GM12864 (cell line): ENCODE measurements around the gene UBE3B.
"Not testable (repeated sequence)": the region's sequence is repeated elsewhere in the genome, so short reads cannot be mapped to it uniquely, and the experiment has no call there.

ENCODE experiments used
- DNase-seq: peaks from one replicate; pipeline ENCODE4 v3.0.0-alpha.2; 2011; ENCODE audit warnings: low read depth
- H3K4me3 ChIP-seq: 2 replicates; pipeline ENCODE4 v1.5.1; 2011; ENCODE audit warnings: mild to moderate bottlenecking, low read depth, low read length, control low read depth
- TF ChIP-seq, protein P1 (sequence below): IDR thresholded peaks from 2 replicates; pipeline ENCODE4 v1.5.1; 2011; ENCODE audit warnings: low read depth, mild to moderate bottlenecking, moderate library complexity, low read length, control low read depth, inconsistent platforms; ENCODE audit errors: missing control alignments

UBE3B gene

DNA sequence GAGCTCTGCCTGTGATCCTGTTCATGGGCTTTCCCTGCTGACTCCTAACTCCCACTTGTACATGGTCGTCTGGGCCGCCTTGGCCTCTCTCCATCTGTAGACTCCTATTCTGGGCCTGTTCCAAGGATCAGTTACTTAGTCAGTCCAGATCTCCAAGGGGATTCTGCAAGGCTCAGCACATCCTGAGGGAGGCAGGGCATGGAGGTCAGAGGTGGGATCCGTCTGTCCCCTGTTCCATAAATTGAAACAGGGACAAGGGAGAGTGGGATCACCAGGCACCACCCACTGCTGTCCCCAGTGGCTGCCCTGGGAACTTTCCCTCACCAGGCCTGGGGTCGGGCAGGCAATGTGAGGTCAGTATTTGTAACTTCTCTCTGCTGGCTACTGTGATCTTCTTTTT, 43.8 kb upstream of the UBE3B start:
- H3K4me3 ChIP-seq: no peak overlapping the region
- TF ChIP-seq, protein P1, sequence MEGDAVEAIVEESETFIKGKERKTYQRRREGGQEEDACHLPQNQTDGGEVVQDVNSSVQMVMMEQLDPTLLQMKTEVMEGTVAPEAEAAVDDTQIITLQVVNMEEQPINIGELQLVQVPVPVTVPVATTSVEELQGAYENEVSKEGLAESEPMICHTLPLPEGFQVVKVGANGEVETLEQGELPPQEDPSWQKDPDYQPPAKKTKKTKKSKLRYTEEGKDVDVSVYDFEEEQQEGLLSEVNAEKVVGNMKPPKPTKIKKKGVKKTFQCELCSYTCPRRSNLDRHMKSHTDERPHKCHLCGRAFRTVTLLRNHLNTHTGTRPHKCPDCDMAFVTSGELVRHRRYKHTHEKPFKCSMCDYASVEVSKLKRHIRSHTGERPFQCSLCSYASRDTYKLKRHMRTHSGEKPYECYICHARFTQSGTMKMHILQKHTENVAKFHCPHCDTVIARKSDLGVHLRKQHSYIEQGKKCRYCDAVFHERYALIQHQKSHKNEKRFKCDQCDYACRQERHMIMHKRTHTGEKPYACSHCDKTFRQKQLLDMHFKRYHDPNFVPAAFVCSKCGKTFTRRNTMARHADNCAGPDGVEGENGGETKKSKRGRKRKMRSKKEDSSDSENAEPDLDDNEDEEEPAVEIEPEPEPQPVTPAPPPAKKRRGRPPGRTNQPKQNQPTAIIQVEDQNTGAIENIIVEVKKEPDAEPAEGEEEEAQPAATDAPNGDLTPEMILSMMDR: peak; percentile 44
- no peak for DNase-seq

DNA sequence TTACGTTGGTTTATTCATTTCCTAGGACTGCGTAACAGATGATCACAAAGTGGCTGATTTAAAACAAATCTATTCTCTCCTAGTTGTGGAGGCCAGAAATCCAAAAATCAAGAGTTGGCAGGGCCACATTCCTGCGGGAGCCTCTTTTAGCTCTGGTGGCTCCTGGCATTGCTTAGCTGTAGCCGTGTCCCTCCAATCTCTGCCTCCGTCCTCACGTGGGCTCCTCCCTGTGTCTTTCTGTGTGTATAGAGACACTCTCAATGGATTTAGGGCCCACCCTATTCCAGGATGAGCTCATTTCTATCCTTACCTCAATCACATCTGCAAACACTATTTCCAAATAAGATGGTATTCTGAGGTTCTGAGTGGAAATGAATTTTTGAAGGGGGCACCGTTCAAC, 42.9 kb upstream of the UBE3B start:
- H3K4me3 ChIP-seq: no peak overlapping the region
- DNase-seq: no peak
- TF ChIP-seq, protein P1: no peak

DNA sequence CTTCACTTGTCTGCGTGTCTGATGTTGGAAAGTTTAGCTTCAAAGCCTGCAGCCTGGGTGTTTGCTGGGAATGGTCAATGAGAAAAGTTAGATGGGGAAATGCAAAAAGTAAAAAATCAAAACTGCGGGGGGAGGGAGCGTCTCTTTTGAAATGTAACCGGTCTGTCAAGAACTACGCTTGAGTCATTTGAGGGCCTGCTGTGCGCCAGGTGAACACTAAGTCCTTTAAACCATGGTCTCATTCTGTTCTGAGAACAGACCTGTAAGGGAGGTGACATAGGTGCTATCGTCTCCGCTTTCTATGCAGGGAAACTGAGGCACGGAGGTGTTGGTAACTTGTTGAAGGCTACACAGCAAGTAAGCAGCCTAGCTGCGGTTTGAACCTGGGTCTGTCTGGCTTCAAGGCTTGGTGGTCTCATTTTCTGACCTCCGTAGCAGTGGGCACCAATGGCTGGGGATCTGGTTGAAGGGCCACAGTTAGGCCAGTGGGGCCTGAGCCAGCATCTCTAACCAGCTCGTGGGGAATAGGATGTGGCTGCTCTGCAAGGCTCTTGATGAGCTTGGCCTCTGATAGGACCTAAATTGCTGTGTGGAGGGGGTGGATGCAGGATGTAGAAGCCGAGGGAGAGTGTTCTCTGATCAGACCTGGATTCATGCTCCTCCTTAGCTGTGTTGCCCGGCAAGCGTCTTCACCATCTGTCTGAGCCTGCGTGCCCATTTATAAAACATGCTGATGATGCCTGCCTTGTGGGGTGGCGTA, 41.8 kb upstream of the UBE3B start:
- H3K4me3 ChIP-seq: no peak overlapping the region

DNA sequence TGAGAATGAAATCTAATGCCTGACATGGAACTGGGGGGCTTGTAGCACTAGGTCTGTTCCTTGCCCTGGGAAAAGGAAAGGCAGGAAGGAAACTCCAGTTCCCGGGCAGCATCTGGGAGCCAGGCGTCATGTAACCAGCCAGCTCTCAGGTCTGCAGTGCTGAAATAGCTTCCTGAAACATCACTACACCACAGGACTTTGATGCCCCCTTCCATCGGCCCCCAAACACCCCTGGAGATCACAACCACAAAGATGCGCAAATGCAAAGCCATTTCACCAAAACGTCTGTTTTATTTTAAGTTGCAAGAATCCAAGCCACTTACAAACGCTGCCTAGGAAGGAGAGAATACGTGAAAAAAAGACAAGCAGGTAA, 41.3 kb upstream of the UBE3B start:
- no peak for DNase-seq
- H3K4me3 ChIP-seq: no peak overlapping the region

More for the DNA sequence above, 41.8 kb upstream of the UBE3B start:
- TF ChIP-seq, protein P1: no peak
- no peak for DNase-seq

DNA sequence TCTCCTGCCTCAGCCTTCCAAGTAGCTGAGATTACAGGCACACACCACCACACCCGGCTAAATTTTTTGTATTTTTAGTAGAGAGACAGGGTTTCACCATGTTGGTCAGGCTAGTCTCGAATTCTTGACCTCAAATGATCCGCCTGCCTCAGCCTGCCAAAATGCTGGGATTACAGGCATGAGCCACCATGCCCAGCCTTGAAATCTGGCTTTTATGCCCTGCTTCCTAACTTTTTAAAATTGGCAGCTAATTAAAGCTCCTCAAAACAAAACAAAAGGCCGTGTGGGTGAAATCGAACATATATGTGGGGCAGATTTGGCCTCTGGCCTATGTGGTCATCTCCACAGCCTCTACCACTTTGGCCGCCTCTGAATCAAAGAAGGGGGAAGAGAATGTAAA, 38.3 kb upstream of the UBE3B start:
- TF ChIP-seq, protein P1: no peak
- no peak for DNase-seq
- H3K4me3 ChIP-seq: no peak overlapping the region

More for the DNA sequence above, 41.3 kb upstream of the UBE3B start:
- TF ChIP-seq, protein P1: no peak

DNA sequence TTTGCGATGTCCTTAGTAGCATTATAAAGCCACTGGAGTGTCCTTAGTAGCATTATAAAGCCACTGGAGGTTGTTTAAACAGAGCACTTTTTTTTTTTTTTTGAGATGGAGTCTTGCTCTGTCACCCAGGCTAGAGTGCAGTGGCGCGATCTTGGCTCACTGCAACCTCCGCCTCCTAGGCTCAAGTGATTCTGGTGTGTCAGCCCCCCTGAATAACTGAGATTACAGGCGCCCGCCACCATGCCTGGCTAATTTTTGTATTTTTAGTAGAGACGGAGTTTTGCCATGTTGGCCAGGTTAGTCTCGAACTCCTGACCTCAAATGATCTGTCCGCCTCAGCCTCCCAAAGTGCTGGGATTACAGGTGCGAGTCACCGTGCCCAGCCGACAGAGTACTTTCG, 37.5 kb upstream of the UBE3B start:
- not testable (repeated sequence) for H3K4me3 ChIP-seq, DNase-seq

DNA sequence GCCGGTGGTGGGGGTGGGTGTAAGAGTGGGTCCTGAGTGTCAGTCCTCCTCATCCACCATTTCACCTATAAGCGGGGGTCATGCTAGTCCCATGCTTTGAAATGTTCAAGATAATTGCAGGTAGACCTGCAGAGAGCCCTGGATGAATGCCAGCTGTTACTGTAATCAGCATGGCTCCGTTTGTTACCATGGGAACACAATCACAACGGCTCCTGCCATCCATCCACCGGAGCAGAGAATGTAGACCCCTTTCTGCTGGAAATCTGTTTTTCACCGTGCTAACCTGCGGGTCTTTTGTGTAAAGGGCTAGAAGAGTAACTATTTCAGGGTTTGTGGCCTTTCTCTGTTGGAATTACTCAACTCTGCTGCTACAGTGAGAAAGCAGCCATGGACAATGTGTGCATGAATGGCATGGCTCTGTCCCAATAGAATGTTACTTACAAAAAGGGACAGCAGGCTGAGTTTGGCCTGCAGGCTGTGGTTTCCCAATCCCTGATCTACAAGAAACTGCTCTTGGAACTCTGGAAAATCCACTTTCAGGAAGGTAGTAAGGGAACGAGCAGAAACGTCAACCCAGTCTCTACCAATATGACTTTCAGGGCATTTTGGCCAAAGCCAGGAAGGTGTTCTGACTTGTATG, 36.5 kb upstream of the UBE3B start:
- TF ChIP-seq, protein P1: no peak
- no peak overlapping the region for H3K4me3 ChIP-seq
- no peak for DNase-seq
